Measurements from ENCODE around the gene MBD5. TPM values are rescaled to one million over a fixed set of nuclear protein-coding genes. Genes with fewer than 3 reads are reported as not detected.

MBD5 gene
- total and polyA plus RNA-seq, 2 donors (not counting 1 experiment from before 2014, with no cell fraction given): 10.9 to 69.7 TPM

GRCh38 chr2:148046802-148047201, 25.9 kb downstream of the MBD5 start:
- H3K9me3 ChIP-seq (ENCODE audit: control extremely low read depth in 1 of 3, control insufficient read depth in 2 of 3, insufficient read depth in 1 of 3, low read length in 2 of 3): no peaks in the 10 kb centered on the region
- DNase-seq (peak; percentile 8), ATAC-seq (ENCODE audit: low read depth) (no peak)
- no peak overlapping the region for H2AFZ ChIP-seq (ENCODE audit: insufficient read depth, low read depth, low read length, poor library complexity, severe bottlenecking)
- intact Hi-C loops (cut with micrococcal nuclease): no loop called here
- 31% methylated on average over 1 of the region's 1 CpG for WGBS (ENCODE audit: insufficient coverage)
- ChIA-PET CTCF (no interaction called here), POLR2A (no interaction called here)
- Mint-ChIP-seq H3K4me3 (no peak overlapping the region), H3K9me3 (ENCODE audit: insufficient read depth) (no peaks in the 10 kb centered on the region), H3K27me3 (no peaks in the 10 kb centered on the region), H3K27ac (no peak overlapping the region), H3K4me1 (peaks cover 60% of the 10 kb centered on the region)
- peaks cover 21 to 31% of the 10 kb centered on the region in 2 donors for H3K4me1 ChIP-seq (ENCODE audit: control insufficient read depth in 2 of 2, insufficient read depth in 2 of 2, low read length in 2 of 2)
- TF ChIP-seq EZH2 (IDR thresholded peaks at IDR 0.05; ENCODE audit: borderline replicate concordance, insufficient read depth, low read depth, low read length, poor library complexity, severe bottlenecking) (no peak), CTCF (IDR thresholded peaks at IDR 0.05) (no peak)
- no peak overlapping the region for H3K27ac ChIP-seq (ENCODE audit: low read length in 2 of 2)
- H3K9ac ChIP-seq (ENCODE audit: low read length): no peak overlapping the region
- no peaks in the 10 kb centered on the region for H4K20me1 ChIP-seq (ENCODE audit: control insufficient read depth, insufficient read depth, low read length, poor library complexity, severe bottlenecking)
- no peaks in the 10 kb centered on the region for H3K36me3 ChIP-seq (replicated peaks in 1 of 2; ENCODE audit: control extremely low read depth in 1 of 2, control insufficient read depth in 1 of 2, extremely low read depth in 1 of 2, insufficient read depth in 2 of 2, low read length in 1 of 2)
- no peaks in the 10 kb centered on the region for H3K27me3 ChIP-seq (replicated peaks in 1 of 4; ENCODE audit: control extremely low read depth in 1 of 4, control insufficient read depth in 3 of 4, insufficient read depth in 4 of 4, low read length in 3 of 4)
- no peaks in the 10 kb centered on the region for H3K79me2 ChIP-seq (ENCODE audit: control insufficient read depth, insufficient read depth, low read length)
- H3K4me3 ChIP-seq (ENCODE audit: control extremely low read depth in 1 of 5, extremely low read depth in 1 of 5, insufficient read depth in 1 of 5, low read depth in 2 of 5, low read length in 4 of 5): no peak overlapping the region
- no peak overlapping the region for H3K4me2 ChIP-seq (replicated peaks; ENCODE audit: low read depth, low read length, poor library complexity, severe bottlenecking)

- Histone ChIP-seq H3K79me2 (ENCODE audit: control insufficient read depth, insufficient read depth, low read length) (peaks cover 8% of the 10 kb centered on the region), H3K27me3 (replicated peaks in 1 of 4; ENCODE audit: control extremely low read depth in 1 of 4, control insufficient read depth in 3 of 4, insufficient read depth in 4 of 4, low read length in 3 of 4) (no peaks in the 10 kb centered on the region), H4K20me1 (ENCODE audit: control insufficient read depth, insufficient read depth, low read length, poor library complexity, severe bottlenecking) (no peaks in the 10 kb centered on the region), H3K9ac (ENCODE audit: low read length) (no peak overlapping the region), H3K27ac (ENCODE audit: low read length in 2 of 2) (peak overlapping the region in 1 of 2 donors; percentile 62), H3K4me3 (ENCODE audit: control extremely low read depth in 1 of 5, extremely low read depth in 1 of 5, insufficient read depth in 1 of 5, low read depth in 2 of 5, low read length in 4 of 5) (no peak overlapping the region), H3K36me3 (replicated peaks in 1 of 2; ENCODE audit: control extremely low read depth in 1 of 2, control insufficient read depth in 1 of 2, extremely low read depth in 1 of 2, insufficient read depth in 2 of 2, low read length in 1 of 2) (no peaks in the 10 kb centered on the region), H2AFZ (ENCODE audit: insufficient read depth, low read depth, low read length, poor library complexity, severe bottlenecking) (no peak overlapping the region), H3K9me3 (ENCODE audit: control extremely low read depth in 1 of 3, control insufficient read depth in 2 of 3, insufficient read depth in 1 of 3, low read length in 2 of 3) (peaks cover 0 to 2% (median 0%) of the 10 kb centered on the region in 3 donors), H3K4me1 (ENCODE audit: control insufficient read depth in 2 of 2, insufficient read depth in 2 of 2, low read length in 2 of 2) (peaks cover 18 to 23% of the 10 kb centered on the region in 2 donors), H3K4me2 (replicated peaks; ENCODE audit: low read depth, low read length, poor library complexity, severe bottlenecking) (peak overlapping the region; percentile 31)
- TF ChIP-seq CTCF (IDR thresholded peaks at IDR 0.05): no peak
- TF ChIP-seq EZH2 (IDR thresholded peaks at IDR 0.05; ENCODE audit: borderline replicate concordance, insufficient read depth, low read depth, low read length, poor library complexity, severe bottlenecking): no peak
- Mint-ChIP-seq H3K27ac (peak overlapping the region; percentile 62), H3K4me1 (peaks cover 50% of the 10 kb centered on the region), H3K27me3 (no peaks in the 10 kb centered on the region), H3K4me3 (peak overlapping the region; percentile 44), H3K9me3 (ENCODE audit: insufficient read depth) (no peaks in the 10 kb centered on the region)
- DNase-seq (peak; percentile 10), ATAC-seq (ENCODE audit: low read depth) (no peak)
- 0% methylated on average over 1 of the region's 1 CpG for WGBS (ENCODE audit: insufficient coverage)
- ChIA-PET CTCF (no interaction called here), POLR2A (no interaction called here)
- intact Hi-C loops (cut with micrococcal nuclease): no loop called here
These were observed 27.8 kb downstream of the MBD5 start for GRCh38 chr2:148048475-148049221.
